GM15510 (cell line): ENCODE data around the gene CCSER1.

ENCODE experiments used
- POLR2A ChIP-seq: IDR thresholded peaks from 3 replicates; pipeline ENCODE4 v1.6.1; 2011; ENCODE audit warnings: borderline replicate concordance; ENCODE audit not compliant: insufficient read length; ENCODE audit errors: extremely low read depth

The CCSER1 gene

GRCh38 chr4:90419124-90419711 lies 292.0 kb downstream of the CCSER1 start:
- no peak for TF ChIP-seq POLR2A

- no peak for TF ChIP-seq POLR2A
Measured at GRCh38 chr4:90421161-90421560, 294.0 kb downstream of the CCSER1 start.

- no peak for TF ChIP-seq POLR2A
Measured at GRCh38 chr4:90425893-90426292, 298.7 kb downstream of the CCSER1 start.

GRCh38 chr4:90438522-90438921 lies 311.3 kb downstream of the CCSER1 start:
- no peak for TF ChIP-seq POLR2A

- TF ChIP-seq POLR2A, result no peak
Measured at GRCh38 chr4:90441770-90442169, 314.6 kb downstream of the CCSER1 start.

GRCh38 chr4:90442619-90443018 lies 315.4 kb downstream of the CCSER1 start:
- TF ChIP-seq POLR2A, result no peak

- TF ChIP-seq POLR2A, result no peak
Measured at GRCh38 chr4:90443231-90443630, 316.0 kb downstream of the CCSER1 start.

GRCh38 chr4:90444904-90445303 lies 317.7 kb downstream of the CCSER1 start:
- no peak for TF ChIP-seq POLR2A

- no peak for TF ChIP-seq POLR2A
Measured at GRCh38 chr4:90445380-90445779, 318.2 kb downstream of the CCSER1 start.

GRCh38 chr4:90449626-90450025 lies 322.4 kb downstream of the CCSER1 start:
- no peak for TF ChIP-seq POLR2A

GRCh38 chr4:90456891-90457290 lies 329.7 kb downstream of the CCSER1 start:
- no peak for TF ChIP-seq POLR2A

- no peak for TF ChIP-seq POLR2A
Measured at GRCh38 chr4:90457817-90458216, 330.6 kb downstream of the CCSER1 start.

- TF ChIP-seq POLR2A, result no peak
Measured at GRCh38 chr4:90458576-90458975, 331.4 kb downstream of the CCSER1 start.

GRCh38 chr4:90474484-90474883 lies 347.3 kb downstream of the CCSER1 start:
- no peak for TF ChIP-seq POLR2A

GRCh38 chr4:90476019-90476418 lies 348.8 kb downstream of the CCSER1 start:
- no peak for TF ChIP-seq POLR2A

GRCh38 chr4:90476586-90476985 lies 349.4 kb downstream of the CCSER1 start:
- TF ChIP-seq POLR2A, result no peak

- TF ChIP-seq POLR2A, result no peak
Measured at GRCh38 chr4:90486346-90486745, 359.2 kb downstream of the CCSER1 start.
